CD4-positive, alpha-beta T cell treated with Interleukin-15 for 4 hours (primary cell): ENCODE data around the gene MESD.
A peak's percentile ranks its signal among the peaks of the same experiment; 100 is the strongest.
"Not testable (repeated sequence)": the region's sequence is repeated elsewhere in the genome, so short reads cannot be mapped to it uniquely, and the experiment has no call there.

Source experiments
- DNase-seq: peaks from one replicate; pipeline ENCODE4 v3.0.0-alpha.2; 2020; ENCODE audit warnings: low spot score

MESD gene

GRCh38 chr15:80965454-80965853 lies 24.2 kb downstream of the MESD start:
- not testable (repeated sequence) for DNase-seq

GRCh38 chr15:80958818-80959495 lies 30.7 kb downstream of the MESD start:
- no peak for DNase-seq

- DNase-seq, result no peak
These were observed 31.6 kb downstream of the MESD start for GRCh38 chr15:80957976-80958375.

GRCh38 chr15:80957556-80957955 lies 32.1 kb downstream of the MESD start:
- no peak for DNase-seq

- DNase-seq, result peak; percentile 54
These were observed 33.8 kb downstream of the MESD start for GRCh38 chr15:80955571-80956452.

GRCh38 chr15:80953953-80954778 lies 35.5 kb downstream of the MESD start:
- no peak for DNase-seq

- no peak for DNase-seq
These were observed 36.3 kb downstream of the MESD start for GRCh38 chr15:80953001-80953952.

- DNase-seq, result no peak
These were observed 37.7 kb downstream of the MESD start for GRCh38 chr15:80951941-80952340.

- no peak for DNase-seq
These were observed 39.1 kb downstream of the MESD start for GRCh38 chr15:80950291-80951078.

GRCh38 chr15:80949756-80950155 lies 39.9 kb downstream of the MESD start:
- DNase-seq, result no peak

GRCh38 chr15:80948651-80949292 lies 40.8 kb downstream of the MESD start:
- no peak for DNase-seq

GRCh38 chr15:80946576-80946975 lies 43.0 kb downstream of the MESD start:
- no peak for DNase-seq

- DNase-seq, result no peak
These were observed 44.0 kb downstream of the MESD start for GRCh38 chr15:80945605-80946004.

- no peak for DNase-seq
These were observed 44.8 kb downstream of the MESD start for GRCh38 chr15:80944818-80945217.

- DNase-seq, result no peak
These were observed 46.7 kb downstream of the MESD start for GRCh38 chr15:80942746-80943565.

GRCh38 chr15:80942266-80942665 lies 47.4 kb downstream of the MESD start:
- no peak for DNase-seq

GRCh38 chr15:80940851-80941250 lies 48.8 kb downstream of the MESD start:
- no peak for DNase-seq

- DNase-seq, result no peak
These were observed 49.3 kb downstream of the MESD start for GRCh38 chr15:80940331-80940730.

GRCh38 chr15:80939216-80939615 lies 50.4 kb downstream of the MESD start:
- DNase-seq, result no peak
